ENCODE measurements around the gene KATNAL2.

DNA sequence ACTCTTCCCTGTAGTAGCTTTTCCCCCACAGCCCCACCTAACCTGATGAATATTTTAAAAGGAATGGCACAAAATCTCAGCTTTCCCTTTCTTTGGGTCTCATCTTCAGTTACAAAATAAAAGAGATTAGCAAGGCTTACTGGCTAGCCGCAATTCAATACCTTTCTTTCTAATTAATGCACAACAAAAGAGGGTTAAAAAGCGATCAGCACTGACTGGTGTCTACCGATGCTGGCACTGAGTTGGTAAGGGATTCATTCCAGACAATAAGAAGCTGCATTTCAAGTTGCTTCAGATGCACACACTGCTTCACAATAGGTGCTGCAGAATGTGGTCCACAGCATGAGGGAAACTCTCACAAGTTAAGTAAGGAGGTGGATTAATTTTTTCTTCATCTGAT is 191.0 kb downstream of the KATNAL2 start:
- TF ChIP-seq TARDBP (IDR thresholded peaks at IDR 0.05) (no peak), FOXM1 (IDR thresholded peaks at IDR 0.05; ENCODE audit: borderline replicate concordance) (no peak), BHLHE40 (IDR thresholded peaks at IDR 0.05; ENCODE audit: borderline replicate concordance) (no peak), SP1 (IDR thresholded peaks at IDR 0.05) (no peak), ELF4 (IDR thresholded peaks at IDR 0.05) (no peak), SUZ12 (IDR thresholded peaks at IDR 0.05) (no peak), ZNF384 (IDR thresholded peaks at IDR 0.05) (no peak), FOXA1 (IDR thresholded peaks at IDR 0.05) (no peak), FOXK2 (IDR thresholded peaks at IDR 0.05) (no peak), HDGF (IDR thresholded peaks at IDR 0.05; ENCODE audit: borderline replicate concordance) (no peak), LEF1 (IDR thresholded peaks at IDR 0.05; ENCODE audit: borderline replicate concordance) (no peak), CTBP1 (IDR thresholded peaks at IDR 0.05; ENCODE audit: borderline replicate concordance) (no peak)
- TF ChIP-seq, protein P1, sequence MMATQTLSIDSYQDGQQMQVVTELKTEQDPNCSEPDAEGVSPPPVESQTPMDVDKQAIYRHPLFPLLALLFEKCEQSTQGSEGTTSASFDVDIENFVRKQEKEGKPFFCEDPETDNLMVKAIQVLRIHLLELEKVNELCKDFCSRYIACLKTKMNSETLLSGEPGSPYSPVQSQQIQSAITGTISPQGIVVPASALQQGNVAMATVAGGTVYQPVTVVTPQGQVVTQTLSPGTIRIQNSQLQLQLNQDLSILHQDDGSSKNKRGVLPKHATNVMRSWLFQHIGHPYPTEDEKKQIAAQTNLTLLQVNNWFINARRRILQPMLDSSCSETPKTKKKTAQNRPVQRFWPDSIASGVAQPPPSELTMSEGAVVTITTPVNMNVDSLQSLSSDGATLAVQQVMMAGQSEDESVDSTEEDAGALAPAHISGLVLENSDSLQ (IDR thresholded peaks at IDR 0.05) = no peak
